Measurements from ENCODE around the gene BTG2.
A peak's percentile ranks its signal among the peaks of the same experiment; 100 is the strongest.

BTG2 gene

DNA sequence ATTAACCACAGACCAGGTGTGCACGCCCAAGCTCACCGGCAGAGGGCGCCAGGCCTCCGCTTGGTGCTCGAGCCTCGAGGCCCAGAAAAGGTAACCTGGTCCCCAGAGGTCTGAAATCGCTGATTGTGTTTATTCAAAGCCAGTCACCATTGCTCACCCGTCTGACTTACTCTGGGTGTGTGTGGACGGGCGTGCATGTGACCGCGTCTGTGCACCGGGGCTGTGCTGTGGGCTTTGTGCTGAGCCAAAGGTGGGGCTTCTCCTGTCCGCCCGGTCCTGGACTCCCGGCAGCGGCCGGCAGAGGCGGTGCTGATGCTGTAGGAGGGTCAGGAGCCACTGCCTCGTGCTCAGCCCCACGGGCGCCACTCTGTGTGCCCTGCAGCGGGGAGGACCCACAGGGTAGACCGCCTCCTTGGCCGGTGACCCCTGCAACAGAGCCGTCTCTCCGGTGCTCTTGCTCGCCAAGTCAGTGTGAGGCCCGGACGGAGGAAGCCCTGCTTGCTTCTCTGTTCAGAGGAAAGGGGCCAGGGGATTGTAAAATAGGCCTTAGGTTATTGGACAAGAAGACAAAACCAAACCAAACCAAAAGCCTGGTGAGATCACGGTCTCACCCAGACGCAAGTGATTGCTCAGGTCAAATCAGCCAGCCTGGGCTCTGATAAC is 32.0 kb upstream of the BTG2 start:
- DNase-seq (ENCODE audit: low spot score): peak; percentile 94
- TF ChIP-seq, protein P1, sequence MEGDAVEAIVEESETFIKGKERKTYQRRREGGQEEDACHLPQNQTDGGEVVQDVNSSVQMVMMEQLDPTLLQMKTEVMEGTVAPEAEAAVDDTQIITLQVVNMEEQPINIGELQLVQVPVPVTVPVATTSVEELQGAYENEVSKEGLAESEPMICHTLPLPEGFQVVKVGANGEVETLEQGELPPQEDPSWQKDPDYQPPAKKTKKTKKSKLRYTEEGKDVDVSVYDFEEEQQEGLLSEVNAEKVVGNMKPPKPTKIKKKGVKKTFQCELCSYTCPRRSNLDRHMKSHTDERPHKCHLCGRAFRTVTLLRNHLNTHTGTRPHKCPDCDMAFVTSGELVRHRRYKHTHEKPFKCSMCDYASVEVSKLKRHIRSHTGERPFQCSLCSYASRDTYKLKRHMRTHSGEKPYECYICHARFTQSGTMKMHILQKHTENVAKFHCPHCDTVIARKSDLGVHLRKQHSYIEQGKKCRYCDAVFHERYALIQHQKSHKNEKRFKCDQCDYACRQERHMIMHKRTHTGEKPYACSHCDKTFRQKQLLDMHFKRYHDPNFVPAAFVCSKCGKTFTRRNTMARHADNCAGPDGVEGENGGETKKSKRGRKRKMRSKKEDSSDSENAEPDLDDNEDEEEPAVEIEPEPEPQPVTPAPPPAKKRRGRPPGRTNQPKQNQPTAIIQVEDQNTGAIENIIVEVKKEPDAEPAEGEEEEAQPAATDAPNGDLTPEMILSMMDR (IDR thresholded peaks at IDR 0.05): peak; percentile 99
- Histone ChIP-seq H3K27ac (peak overlapping the region; percentile 74 to 92), H3K4me3 (peak overlapping the region; percentile 65)

DNA sequence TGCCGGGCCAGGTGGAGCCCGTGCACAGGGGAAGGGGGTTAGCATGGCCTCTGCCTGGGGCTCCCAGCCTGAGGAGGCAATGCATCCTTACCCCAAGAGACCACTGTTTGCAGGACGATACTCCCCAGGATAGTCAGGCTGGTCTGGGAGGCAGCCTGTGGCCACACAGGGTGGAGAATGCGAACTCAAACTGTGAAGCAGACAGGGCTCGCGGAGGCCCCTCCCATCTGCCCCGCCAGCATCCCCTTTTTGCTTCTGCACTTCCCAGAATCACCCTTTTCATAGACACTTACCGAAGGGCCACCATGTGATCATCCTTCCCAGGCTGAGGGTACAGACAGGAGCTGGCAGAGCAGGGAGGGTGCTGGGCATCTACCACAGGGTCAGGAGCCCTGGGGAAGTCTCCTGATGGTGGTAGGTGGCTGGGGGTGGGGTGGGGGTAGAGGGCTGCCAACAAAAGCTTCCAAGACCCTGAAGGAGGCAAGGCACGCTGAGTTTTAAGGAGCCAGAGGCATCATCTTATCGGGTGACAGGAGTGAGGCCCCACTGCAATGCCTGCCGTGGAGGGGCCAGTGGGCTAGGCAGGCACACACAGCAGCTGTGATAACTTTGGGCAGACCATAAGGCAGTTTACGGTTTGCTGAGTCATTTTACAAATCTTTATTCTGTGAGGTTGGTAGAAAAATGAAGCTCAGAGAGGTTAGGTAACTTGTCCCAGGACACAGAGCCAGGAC is 31.3 kb upstream of the BTG2 start:
- H3K4me3 ChIP-seq: peak overlapping the region; percentile 65
- TF ChIP-seq, protein P1 (IDR thresholded peaks at IDR 0.05): no peak
- H3K27ac ChIP-seq: peak overlapping the region; percentile 74 to 92
- no peak for DNase-seq (ENCODE audit: low spot score)

DNA sequence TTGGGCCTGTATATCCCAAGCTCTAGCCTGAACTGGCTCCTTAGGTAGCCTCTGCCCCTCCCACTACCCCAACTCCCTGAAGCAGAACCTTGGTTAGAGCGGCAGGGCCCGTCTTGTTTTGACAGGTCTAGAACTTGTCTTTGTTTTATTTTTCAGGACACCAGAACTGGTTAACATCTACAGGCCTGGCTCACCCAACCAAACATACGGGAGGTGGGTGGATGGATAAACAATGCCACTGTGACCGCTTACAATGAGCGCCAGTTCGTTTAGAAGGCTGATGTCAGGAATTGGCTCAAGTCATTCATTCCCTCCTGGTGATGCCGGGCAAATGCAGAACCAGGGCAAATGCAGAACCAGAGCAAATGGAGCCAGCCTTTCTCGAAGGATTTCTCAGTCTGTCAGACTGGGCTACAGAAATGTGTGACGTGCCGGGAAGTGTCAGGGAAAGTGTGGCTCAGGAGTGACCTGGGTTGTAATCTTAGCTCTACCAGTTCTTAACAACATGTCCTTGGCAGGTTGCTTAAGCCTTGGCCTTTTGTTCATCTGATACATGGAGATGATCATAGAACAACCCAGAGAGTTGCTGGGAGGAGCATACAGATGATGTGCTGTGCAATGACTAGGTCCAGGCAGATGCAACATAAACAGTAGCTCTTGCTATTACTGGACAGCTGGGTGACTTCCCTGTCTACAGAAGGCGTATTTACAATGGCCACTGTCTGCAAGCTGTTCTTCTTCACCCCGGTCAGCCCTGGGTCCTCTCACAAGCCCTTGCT is 30.5 kb upstream of the BTG2 start:
- DNase-seq (ENCODE audit: low spot score): peak; percentile 92
- TF ChIP-seq, protein P1 (IDR thresholded peaks at IDR 0.05): no peak
- Histone ChIP-seq H3K27ac (peak overlapping the region; percentile 74 to 92), H3K4me3 (peak overlapping the region; percentile 40)

DNA sequence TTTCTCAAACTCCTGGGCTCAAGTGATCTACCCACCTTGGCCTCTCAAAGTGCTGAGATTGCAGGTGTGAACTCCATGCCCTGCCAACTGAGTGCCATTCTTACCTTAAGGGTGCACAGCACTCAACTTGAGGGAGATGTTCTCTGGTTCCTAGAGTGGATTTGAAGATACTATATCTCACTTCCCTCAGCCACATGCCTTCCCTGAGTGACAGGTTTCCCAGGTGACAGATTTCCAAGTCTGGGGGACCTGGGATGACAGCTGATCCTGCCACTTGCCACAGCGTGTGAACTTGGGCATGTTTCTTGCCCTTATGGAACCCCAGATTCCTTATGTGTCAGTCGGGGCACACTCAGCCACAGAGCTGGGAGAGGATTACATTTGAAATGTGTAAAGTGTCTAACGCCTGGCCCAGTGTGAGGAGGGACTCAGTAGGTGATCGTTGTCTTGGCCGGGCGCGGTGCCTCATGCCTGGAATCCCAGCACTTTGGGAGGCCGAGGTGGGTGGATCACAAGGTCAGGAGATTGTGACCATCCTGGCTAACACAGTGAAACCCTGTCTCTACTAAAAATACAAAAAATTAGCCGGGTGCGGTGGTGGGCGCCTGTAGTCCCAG is 29.6 kb upstream of the BTG2 start:
- TF ChIP-seq, protein P1 (IDR thresholded peaks at IDR 0.05): no peak
- Histone ChIP-seq H3K4me3 (no peak overlapping the region), H3K27ac (peak overlapping the region; percentile 74 to 92)
- no peak for DNase-seq (ENCODE audit: low spot score)

DNA sequence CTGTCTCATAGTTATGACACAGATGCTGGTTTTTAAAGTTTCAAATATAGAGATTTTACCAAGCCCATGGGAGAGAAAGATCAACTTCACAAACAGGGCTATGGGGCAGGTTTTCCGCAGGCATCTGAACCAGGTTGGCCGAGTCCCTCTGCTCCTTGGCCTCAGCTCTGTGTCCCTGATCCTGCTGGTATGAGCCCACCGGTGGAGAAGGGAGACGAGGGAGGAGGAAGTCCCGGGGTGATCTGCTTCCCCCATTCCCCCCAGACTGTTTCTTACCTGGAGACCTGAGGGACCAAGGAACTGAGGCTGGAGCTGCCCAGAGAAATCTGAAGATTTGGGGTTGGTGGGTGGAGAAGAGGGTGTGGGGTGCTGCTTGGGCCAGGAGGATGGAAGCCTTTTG is 28.9 kb upstream of the BTG2 start:
- DNase-seq (ENCODE audit: low spot score): peak; percentile 75
- TF ChIP-seq, protein P1 (IDR thresholded peaks at IDR 0.05): no peak
- Histone ChIP-seq H3K27ac (peak overlapping the region; percentile 82 to 88), H3K4me3 (no peak overlapping the region)

DNA sequence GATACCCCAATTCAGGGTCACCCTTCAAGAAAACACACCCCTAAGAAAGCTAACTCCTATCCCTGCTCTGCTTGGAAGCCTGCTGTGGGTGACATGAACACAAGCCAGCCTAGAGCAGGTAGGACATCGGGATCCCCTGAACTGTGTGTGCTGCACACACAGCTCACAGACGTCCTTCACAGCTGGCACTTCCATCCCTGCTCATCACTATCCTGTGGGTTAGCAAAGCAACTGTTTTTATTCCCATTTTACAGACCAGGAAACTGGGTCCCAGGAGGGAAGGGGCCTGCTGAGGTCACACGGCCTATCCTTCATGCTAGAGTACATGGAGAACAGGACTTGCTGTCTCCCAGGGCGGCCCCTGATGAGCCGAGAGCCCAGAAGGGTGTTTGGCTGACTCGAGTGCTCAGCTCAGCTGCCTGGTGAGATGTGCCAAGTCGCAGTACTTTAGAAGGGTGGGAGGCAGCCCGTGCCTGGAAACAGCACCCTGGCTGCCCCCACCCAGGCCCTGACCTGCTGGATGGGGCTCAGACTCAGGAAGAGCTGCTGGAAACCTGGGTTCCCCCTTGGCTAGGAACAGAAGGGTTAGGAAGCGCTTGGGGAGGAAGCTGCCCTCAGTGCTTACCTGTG is 28.3 kb upstream of the BTG2 start:
- peak overlapping the region; percentile 82 to 88 for H3K27ac ChIP-seq

More for the DNA sequence above, 28.3 kb upstream of the BTG2 start:
- TF ChIP-seq, protein P1 (IDR thresholded peaks at IDR 0.05): no peak
- peak; percentile 81 for DNase-seq (ENCODE audit: low spot score)
- H3K4me3 ChIP-seq: no peak overlapping the region

Measured in coronary artery (tissue), 2 donors.